Central memory CD8-positive, alpha-beta T cell (primary cell): ENCODE measurements around the gene TSC22D2.
"Not testable (repeated sequence)": the region's sequence is repeated elsewhere in the genome, so short reads cannot be mapped to it uniquely, and the experiment has no call there.

Experiments used
- ATAC-seq: fragments of 150-1000 bp; cut with Tn5 transposase; replicated peaks from 2 replicates; pipeline ENCODE4 v1.10.0; 2022; ENCODE audit warnings: mild to moderate bottlenecking, moderate FRiP score, moderate number of reproducible peaks; ENCODE audit not compliant: poor library complexity, severe bottlenecking; ENCODE audit errors: extremely low read depth
- DNase-seq, 2 donors: peaks; one replicate each; pipeline ENCODE4 v3.0.0; 2021; ENCODE audit warnings: low spot score in 2 of 2
- H3K27ac Mint-ChIP-seq: one replicate; pipeline ENCODE4 v1.8.0; 2022; ENCODE audit warnings: low read depth, mild to moderate bottlenecking, moderate library complexity, mixed read lengths
- H3K27me3 Mint-ChIP-seq: one replicate; pipeline ENCODE4 v1.8.0; 2022; ENCODE audit warnings: mixed read lengths
- H3K36me3 Mint-ChIP-seq: one replicate; pipeline ENCODE4 v1.8.0; 2022; ENCODE audit warnings: mild to moderate bottlenecking, moderate library complexity, mixed read lengths; ENCODE audit not compliant: insufficient read depth
- H3K4me1 Mint-ChIP-seq: one replicate; pipeline ENCODE4 v1.8.0; 2022; ENCODE audit warnings: mixed read lengths
- H3K4me3 Mint-ChIP-seq: one replicate; pipeline ENCODE4 v1.8.0; 2022; ENCODE audit warnings: mild to moderate bottlenecking, moderate library complexity, mixed read lengths
- H3K9me3 Mint-ChIP-seq: one replicate; pipeline ENCODE4 v1.8.0; 2022; ENCODE audit warnings: mixed read lengths

TSC22D2 gene

GRCh38 chr3:150490277-150490986, 82.3 kb downstream of the TSC22D2 start:
- Mint-ChIP-seq H3K27me3 (no peaks in the 10 kb centered on the region), H3K27ac (no peak overlapping the region), H3K9me3 (peaks cover 6% of the 10 kb centered on the region), H3K36me3 (peaks cover 3% of the 10 kb centered on the region), H3K4me3 (no peak overlapping the region), H3K4me1 (no peaks in the 10 kb centered on the region)
- DNase-seq (no peak), ATAC-seq (no peak)

DNA sequence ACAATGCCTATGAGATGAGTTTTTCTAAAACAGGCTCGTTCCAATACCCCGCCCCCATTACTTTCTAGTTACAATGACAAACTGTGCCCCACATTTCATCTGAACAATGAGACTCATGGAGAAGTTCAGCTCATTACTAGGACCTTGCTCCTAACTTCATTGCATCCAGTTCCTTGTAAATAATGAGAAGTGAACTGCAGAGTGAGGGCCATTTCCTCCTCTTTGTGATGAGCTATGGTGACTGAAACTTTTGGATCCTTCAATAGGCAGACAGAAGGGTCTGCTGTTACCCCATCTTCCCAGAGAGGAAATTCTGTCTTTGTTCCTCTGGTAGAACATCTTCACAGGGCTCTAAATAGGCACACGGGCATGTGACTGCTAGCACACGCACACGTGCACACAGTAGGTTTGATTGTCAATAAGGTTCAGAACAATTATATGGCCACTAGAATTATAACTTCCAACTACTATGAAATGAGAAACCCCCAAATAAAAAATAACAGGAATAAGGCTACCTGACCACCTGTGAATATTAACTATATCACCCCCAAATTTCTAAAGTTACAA, 86.4 kb downstream of the TSC22D2 start:
- Mint-ChIP-seq H3K4me1 (no peaks in the 10 kb centered on the region), H3K9me3 (no peaks in the 10 kb centered on the region), H3K4me3 (no peak overlapping the region), H3K36me3 (peaks cover 4% of the 10 kb centered on the region), H3K27ac (no peak overlapping the region), H3K27me3 (no peaks in the 10 kb centered on the region)
- ATAC-seq (no peak), DNase-seq (no peak)

DNA sequence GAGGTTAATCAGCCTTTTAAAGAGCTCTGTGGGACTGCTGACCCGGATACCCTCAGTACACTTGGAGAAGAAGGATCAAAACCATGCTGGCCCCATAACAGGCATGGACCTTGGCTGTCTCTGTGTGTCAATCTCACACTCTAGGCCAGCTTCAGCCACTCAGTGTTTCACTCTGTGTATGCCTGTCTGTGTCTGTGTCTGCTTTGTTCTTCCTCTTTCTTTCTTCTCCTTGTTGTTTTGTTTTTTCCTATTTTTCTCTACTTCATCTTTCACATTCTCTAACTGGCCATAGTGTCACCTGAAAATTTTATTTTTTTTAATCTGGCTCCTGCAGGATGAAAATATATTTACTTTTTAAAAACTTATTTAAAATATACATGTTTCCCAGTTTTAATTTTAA, 87.1 kb downstream of the TSC22D2 start:
- DNase-seq, result no peak
- Mint-ChIP-seq H3K4me1 (no peaks in the 10 kb centered on the region), H3K27ac (no peak overlapping the region), H3K27me3 (no peaks in the 10 kb centered on the region), H3K36me3 (peaks cover 4% of the 10 kb centered on the region), H3K4me3 (no peak overlapping the region), H3K9me3 (no peaks in the 10 kb centered on the region)
- ATAC-seq, result no peak

- H3K36me3 Mint-ChIP-seq, result peaks cover 4% of the 10 kb centered on the region
Measured at GRCh38 chr3:150495563-150496168, 87.6 kb downstream of the TSC22D2 start.

GRCh38 chr3:150497956-150498355, 89.9 kb downstream of the TSC22D2 start:
- Mint-ChIP-seq H3K4me1 (no peaks in the 10 kb centered on the region), H3K27ac (no peak overlapping the region), H3K36me3 (peaks cover 2% of the 10 kb centered on the region), H3K9me3 (no peaks in the 10 kb centered on the region), H3K4me3 (no peak overlapping the region), H3K27me3 (no peaks in the 10 kb centered on the region)
- DNase-seq (no peak), ATAC-seq (no peak)

More at GRCh38 chr3:150495563-150496168, 87.6 kb downstream of the TSC22D2 start:
- H3K9me3 Mint-ChIP-seq, result no peaks in the 10 kb centered on the region
- no peak for DNase-seq
- H3K4me3 Mint-ChIP-seq, result no peak overlapping the region
- ATAC-seq, result no peak
- no peaks in the 10 kb centered on the region for H3K27me3 Mint-ChIP-seq
- H3K4me1 Mint-ChIP-seq, result no peaks in the 10 kb centered on the region
- no peak overlapping the region for H3K27ac Mint-ChIP-seq

- peaks cover 29% of the 10 kb centered on the region for H3K27me3 Mint-ChIP-seq
- H3K27ac Mint-ChIP-seq, H3K4me1 Mint-ChIP-seq, H3K4me3 Mint-ChIP-seq, DNase-seq, H3K9me3 Mint-ChIP-seq, ATAC-seq, H3K36me3 Mint-ChIP-seq: not testable (repeated sequence)
Measured at GRCh38 chr3:150500960-150501359, 92.9 kb downstream of the TSC22D2 start.

- peaks cover 55% of the 10 kb centered on the region for H3K27me3 Mint-ChIP-seq
- DNase-seq (no peak), ATAC-seq (no peak)
- no peak overlapping the region for H3K4me3 Mint-ChIP-seq
- H3K36me3 Mint-ChIP-seq, result no peaks in the 10 kb centered on the region
- H3K9me3 Mint-ChIP-seq, result no peaks in the 10 kb centered on the region
- H3K4me1 Mint-ChIP-seq, result no peaks in the 10 kb centered on the region
- H3K27ac Mint-ChIP-seq, result no peak overlapping the region
Measured at GRCh38 chr3:150503402-150504099, 95.5 kb downstream of the TSC22D2 start.

DNA sequence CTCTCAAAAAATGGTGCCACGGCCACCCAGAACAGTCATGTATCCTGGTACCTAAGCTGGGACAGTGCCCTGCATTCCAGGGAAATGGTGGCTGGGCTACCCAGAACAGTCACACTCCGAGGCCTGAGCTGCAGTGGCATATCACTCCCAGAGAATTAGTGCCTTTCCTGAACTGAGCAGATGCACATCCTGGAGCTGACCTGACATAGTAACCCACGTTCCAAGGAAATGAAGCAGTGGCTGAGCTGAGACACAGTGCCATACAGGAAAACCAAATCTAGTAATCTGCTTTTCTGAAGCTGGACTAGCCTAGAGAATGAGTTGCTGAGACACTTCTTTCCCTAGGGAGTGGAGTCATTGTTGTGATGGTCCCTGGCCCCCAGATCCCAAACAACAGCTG, 96.4 kb downstream of the TSC22D2 start:
- Mint-ChIP-seq H3K4me1 (no peaks in the 10 kb centered on the region), H3K36me3 (no peaks in the 10 kb centered on the region), H3K27ac (no peak overlapping the region), H3K9me3 (no peaks in the 10 kb centered on the region), H3K27me3 (peaks cover 64% of the 10 kb centered on the region), H3K4me3 (no peak overlapping the region)
- ATAC-seq (no peak), DNase-seq (no peak)

- Mint-ChIP-seq H3K27me3 (peaks cover 68% of the 10 kb centered on the region), H3K36me3 (no peaks in the 10 kb centered on the region), H3K27ac (no peak overlapping the region), H3K9me3 (no peaks in the 10 kb centered on the region), H3K4me1 (no peaks in the 10 kb centered on the region), H3K4me3 (no peak overlapping the region)
- DNase-seq (no peak), ATAC-seq (no peak)
Measured at GRCh38 chr3:150508401-150508800, 100.3 kb downstream of the TSC22D2 start.

GRCh38 chr3:150509780-150510179, 101.7 kb downstream of the TSC22D2 start:
- ATAC-seq (no peak), DNase-seq (no peak)
- Mint-ChIP-seq H3K4me1 (no peaks in the 10 kb centered on the region), H3K27me3 (peaks cover 55% of the 10 kb centered on the region), H3K4me3 (no peak overlapping the region), H3K27ac (no peak overlapping the region), H3K9me3 (no peaks in the 10 kb centered on the region), H3K36me3 (no peaks in the 10 kb centered on the region)

- no peaks in the 10 kb centered on the region for H3K36me3 Mint-ChIP-seq
- H3K27ac Mint-ChIP-seq, result no peak overlapping the region
- ATAC-seq (no peak), DNase-seq (no peak)
- H3K27me3 Mint-ChIP-seq, result peaks cover 51% of the 10 kb centered on the region
- H3K9me3 Mint-ChIP-seq, result no peaks in the 10 kb centered on the region
- H3K4me3 Mint-ChIP-seq, result no peak overlapping the region
- no peaks in the 10 kb centered on the region for H3K4me1 Mint-ChIP-seq
Measured at GRCh38 chr3:150511122-150511821, 103.2 kb downstream of the TSC22D2 start.

- Mint-ChIP-seq H3K27ac (no peak overlapping the region), H3K4me1 (no peaks in the 10 kb centered on the region), H3K27me3 (peaks cover 12% of the 10 kb centered on the region), H3K9me3 (no peaks in the 10 kb centered on the region), H3K4me3 (no peak overlapping the region), H3K36me3 (peaks cover 5% of the 10 kb centered on the region)
- ATAC-seq (no peak), DNase-seq (no peak)
Measured at GRCh38 chr3:150515210-150515609, 107.1 kb downstream of the TSC22D2 start.
